NT2/D1 (cell line): Measurements from ENCODE around the gene PIMREG.

Source experiments
- DNase-seq: peaks from one replicate; pipeline ENCODE4 v3.0.0-alpha.2; 2011; ENCODE audit warnings: low read depth, low spot score
- H3K27me3 ChIP-seq: 2 replicates; pipeline ENCODE4 v1.6.0; 2011; ENCODE audit warnings: mild to moderate bottlenecking; ENCODE audit not compliant: insufficient read length, insufficient read depth
- H3K36me3 ChIP-seq: 2 replicates; pipeline ENCODE4 v1.6.1; 2011; ENCODE audit warnings: mild to moderate bottlenecking, low read length, mixed read lengths; ENCODE audit not compliant: insufficient read depth, insufficient read length
- H3K4me1 ChIP-seq: 2 replicates; pipeline ENCODE4 v1.5.1; 2011; ENCODE audit not compliant: insufficient read depth, insufficient read length
- H3K4me3 ChIP-seq: 2 replicates; pipeline ENCODE4 v1.5.1; 2011; ENCODE audit warnings: low read depth; ENCODE audit not compliant: insufficient read length
- H3K9ac ChIP-seq: 2 replicates; pipeline ENCODE4 v1.6.0; 2011; ENCODE audit warnings: low read depth; ENCODE audit not compliant: insufficient read length
- H3K9me3 ChIP-seq: 2 replicates; pipeline ENCODE4 v1.5.1; 2011; ENCODE audit warnings: mild to moderate bottlenecking, low read length; ENCODE audit not compliant: insufficient read depth
- SUZ12 ChIP-seq: IDR thresholded peaks from 2 replicates; pipeline ENCODE4 v1.6.1; 2011; ENCODE audit not compliant: insufficient read length, insufficient read depth; ENCODE audit errors: extremely low read depth
- YY1 ChIP-seq: IDR thresholded peaks from 2 replicates; pipeline ENCODE4 v1.6.1; 2011; ENCODE audit not compliant: insufficient read length, insufficient read depth
- ZNF274 ChIP-seq: IDR thresholded peaks from 2 replicates; pipeline ENCODE4 v1.6.1; 2011; ENCODE audit warnings: mild to moderate bottlenecking, low read depth, low read length

PIMREG gene

GRCh38 chr17:6470751-6471521, 26.7 kb downstream of the PIMREG start:
- H3K4me1 ChIP-seq = peaks cover 34% of the 10 kb centered on the region
- no peak overlapping the region for H3K4me3 ChIP-seq
- no peaks in the 10 kb centered on the region for H3K9me3 ChIP-seq
- H3K9ac ChIP-seq = peak overlapping the region; percentile 42
- no peaks in the 10 kb centered on the region for H3K36me3 ChIP-seq
- H3K27me3 ChIP-seq = no peaks in the 10 kb centered on the region
- DNase-seq = no peak
- no peak for TF ChIP-seq YY1
- TF ChIP-seq SUZ12 = no peak
- no peak for TF ChIP-seq ZNF274

- no peak for TF ChIP-seq SUZ12
- no peak for TF ChIP-seq ZNF274
- no peak for TF ChIP-seq YY1
- no peaks in the 10 kb centered on the region for H3K27me3 ChIP-seq
- H3K36me3 ChIP-seq = no peaks in the 10 kb centered on the region
- no peaks in the 10 kb centered on the region for H3K9me3 ChIP-seq
- peaks cover 36% of the 10 kb centered on the region for H3K4me1 ChIP-seq
- no peak overlapping the region for H3K9ac ChIP-seq
- H3K4me3 ChIP-seq = no peak overlapping the region
- DNase-seq = peak; percentile 58
Observed at GRCh38 chr17:6471531-6472465, 27.5 kb downstream of the PIMREG start.

GRCh38 chr17:6472517-6472916, 28.3 kb downstream of the PIMREG start:
- peaks cover 37% of the 10 kb centered on the region for H3K4me1 ChIP-seq
- no peak for DNase-seq
- H3K4me3 ChIP-seq = no peak overlapping the region
- no peaks in the 10 kb centered on the region for H3K36me3 ChIP-seq
- H3K9me3 ChIP-seq = no peaks in the 10 kb centered on the region
- TF ChIP-seq YY1 (no peak), SUZ12 (no peak), ZNF274 (no peak)
- H3K27me3 ChIP-seq = no peaks in the 10 kb centered on the region
- H3K9ac ChIP-seq = peak overlapping the region; percentile 32

DNA sequence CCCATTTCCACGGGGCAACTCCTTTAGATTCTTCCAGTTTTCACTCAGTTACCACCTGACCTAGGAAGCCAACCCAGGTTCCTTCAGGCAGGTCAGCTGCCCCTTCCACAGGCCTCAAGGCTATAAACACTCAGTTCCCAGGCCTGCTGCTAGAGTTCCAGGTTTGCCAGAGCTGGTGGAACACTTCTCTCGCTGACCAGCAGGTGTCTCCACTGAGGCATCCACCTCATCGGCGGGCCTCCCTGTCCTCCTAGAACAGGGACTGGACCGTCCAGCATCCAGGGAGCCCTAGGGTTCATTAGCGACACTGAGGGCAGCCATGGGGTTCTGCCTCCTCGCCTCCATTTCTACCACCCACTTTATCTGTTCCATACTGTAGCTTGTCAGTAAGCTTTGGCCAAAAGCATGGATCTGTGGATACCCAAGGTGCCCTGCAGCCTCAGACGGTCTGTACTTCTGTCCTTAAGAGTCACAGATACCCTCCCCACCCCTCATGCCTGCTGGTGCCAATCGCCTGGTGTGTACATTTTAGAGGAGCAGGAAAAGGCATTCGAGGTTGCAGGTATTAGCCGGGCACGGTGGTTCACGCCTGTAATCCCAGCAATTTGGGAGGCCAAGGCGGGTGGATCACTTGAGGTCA, 29.0 kb downstream of the PIMREG start:
- no peak for TF ChIP-seq SUZ12
- no peak for TF ChIP-seq ZNF274
- Histone ChIP-seq H3K9me3 (no peaks in the 10 kb centered on the region), H3K4me1 (peaks cover 37% of the 10 kb centered on the region), H3K27me3 (no peaks in the 10 kb centered on the region), H3K9ac (no peak overlapping the region), H3K36me3 (no peaks in the 10 kb centered on the region), H3K4me3 (no peak overlapping the region)
- DNase-seq = peak; percentile 57

DNA sequence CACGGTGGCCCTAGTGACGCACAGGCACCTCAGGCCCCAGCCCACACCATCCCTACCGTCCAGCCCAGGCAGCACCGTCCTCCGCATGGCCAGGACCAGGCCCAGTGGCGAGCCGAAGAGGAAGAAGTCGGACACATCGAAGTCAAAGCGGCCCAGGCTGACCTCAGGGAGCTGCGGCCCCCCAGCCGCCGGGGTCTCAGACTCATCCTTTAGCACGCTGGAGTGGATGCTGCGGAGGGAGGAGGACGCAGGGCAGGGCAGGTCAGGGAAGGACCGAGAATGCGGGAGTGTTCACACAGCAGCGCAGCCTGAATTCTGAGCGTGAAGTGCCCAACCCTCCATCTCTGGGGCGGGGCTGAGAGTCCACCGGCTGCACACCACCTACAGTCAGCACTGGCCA, 30.1 kb downstream of the PIMREG start:
- H3K36me3 ChIP-seq = no peaks in the 10 kb centered on the region
- peaks cover 37% of the 10 kb centered on the region for H3K4me1 ChIP-seq
- TF ChIP-seq SUZ12 = no peak
- TF ChIP-seq ZNF274 = no peak
- no peak for TF ChIP-seq YY1
- H3K9ac ChIP-seq = no peak overlapping the region
- DNase-seq = no peak
- H3K27me3 ChIP-seq = no peaks in the 10 kb centered on the region
- no peaks in the 10 kb centered on the region for H3K9me3 ChIP-seq
- H3K4me3 ChIP-seq = no peak overlapping the region

DNA sequence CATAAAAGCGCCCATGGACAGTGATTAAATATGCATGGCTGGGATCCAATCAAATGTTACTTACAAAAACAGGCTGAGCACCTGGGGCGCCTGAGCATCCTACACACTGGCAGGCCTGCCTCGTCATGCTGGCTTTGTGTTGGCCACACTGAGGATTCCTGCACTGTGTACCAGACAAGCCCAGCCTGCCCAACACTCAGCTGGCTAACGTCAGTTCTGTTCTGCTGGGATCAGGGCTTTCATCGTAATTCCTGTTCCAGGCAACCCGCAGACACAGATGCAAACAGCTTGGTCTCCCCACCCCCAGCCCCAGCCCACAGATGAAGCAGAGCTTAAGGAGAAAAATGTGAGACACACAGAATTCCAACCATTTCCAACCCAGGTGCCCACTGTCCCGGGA, 30.7 kb downstream of the PIMREG start:
- no peak for TF ChIP-seq YY1
- no peak for TF ChIP-seq SUZ12
- no peak for TF ChIP-seq ZNF274
- no peak overlapping the region for H3K9ac ChIP-seq
- no peaks in the 10 kb centered on the region for H3K36me3 ChIP-seq
- no peak overlapping the region for H3K4me3 ChIP-seq
- no peaks in the 10 kb centered on the region for H3K27me3 ChIP-seq
- H3K9me3 ChIP-seq = no peaks in the 10 kb centered on the region
- DNase-seq = no peak
- peaks cover 37% of the 10 kb centered on the region for H3K4me1 ChIP-seq

DNA sequence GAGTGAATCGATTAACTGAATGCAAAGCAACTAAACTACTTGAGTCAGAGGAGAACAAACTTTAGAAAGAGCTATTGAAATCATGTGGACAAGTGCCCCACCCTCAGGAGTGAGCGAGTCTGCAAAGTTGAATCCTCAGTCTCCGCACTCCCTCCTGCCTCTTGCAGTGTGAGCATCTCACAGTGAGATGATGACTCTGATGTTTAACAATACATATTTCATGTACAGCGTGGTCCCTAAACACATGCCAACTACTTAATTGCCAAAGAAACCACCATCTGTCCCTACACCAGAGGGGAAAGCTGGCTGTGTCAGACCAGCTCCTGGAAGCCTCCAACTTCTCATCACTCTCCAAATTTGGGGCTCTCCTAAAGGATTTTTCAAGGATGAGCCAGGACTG, 31.2 kb downstream of the PIMREG start:
- DNase-seq = no peak
- TF ChIP-seq SUZ12 = no peak
- TF ChIP-seq YY1 = no peak
- TF ChIP-seq ZNF274 = no peak
- H3K4me3 ChIP-seq = no peak overlapping the region
- no peaks in the 10 kb centered on the region for H3K27me3 ChIP-seq
- no peak overlapping the region for H3K9ac ChIP-seq
- H3K4me1 ChIP-seq = peaks cover 37% of the 10 kb centered on the region
- no peaks in the 10 kb centered on the region for H3K36me3 ChIP-seq
- no peaks in the 10 kb centered on the region for H3K9me3 ChIP-seq
